PC-3 (cell line): ENCODE measurements around the gene WDR88.

Experiments
- EZH2 ChIP-seq: fragments of 300-600 bp; sonication (generic); IDR thresholded peaks from one replicate; pipeline ENCODE4 v1.6.1; 2017; ENCODE audit warnings: antibody characterized with exemption, mild to moderate bottlenecking, low read length; ENCODE audit not compliant: unreplicated experiment
- TF ChIP-seq, protein P1 (sequence below): fragments of 300-600 bp; sonication (generic); conservative IDR thresholded peaks from 2 replicates; pipeline ENCODE4 v1.5.1; 2017; ENCODE audit warnings: antibody characterized with exemption, low read depth, mild to moderate bottlenecking, low read length

DNA sequence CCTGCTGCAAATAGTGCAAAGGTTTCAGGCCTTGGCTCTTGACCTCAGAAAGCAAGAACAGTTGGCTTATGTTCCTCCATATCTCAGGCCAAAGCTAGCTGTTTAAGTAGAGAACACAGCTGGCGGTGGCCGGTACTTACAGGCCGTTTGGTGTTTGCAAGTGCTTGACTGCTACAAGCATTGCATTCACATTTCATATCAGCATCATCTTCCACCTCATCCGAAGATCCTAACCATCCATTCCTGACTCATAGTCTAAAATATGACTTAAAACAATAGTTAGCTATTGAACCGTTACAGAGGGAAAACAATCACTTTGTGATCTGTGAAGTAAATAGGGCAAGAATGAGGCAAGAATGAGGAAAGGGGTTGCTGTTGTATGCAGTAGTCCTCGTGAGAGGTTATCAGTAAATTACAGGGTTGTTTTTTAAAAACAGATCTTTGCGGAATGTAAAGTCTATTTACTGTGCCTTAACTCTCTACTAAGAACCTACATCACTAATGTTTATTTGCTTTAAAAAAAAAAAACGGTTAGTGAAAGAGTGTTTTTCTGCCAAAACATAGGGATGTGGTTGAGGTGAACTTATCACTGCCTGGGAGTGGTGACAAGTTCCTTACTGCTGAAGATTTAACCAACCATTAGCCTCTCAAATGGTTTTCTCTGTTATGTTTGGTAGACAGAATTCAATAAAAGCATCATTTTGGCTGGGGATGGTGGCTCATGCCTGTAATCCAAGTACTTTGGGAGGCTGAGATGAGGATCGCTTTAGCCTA lies 21.6 kb upstream of the WDR88 start:
- TF ChIP-seq, protein P1, sequence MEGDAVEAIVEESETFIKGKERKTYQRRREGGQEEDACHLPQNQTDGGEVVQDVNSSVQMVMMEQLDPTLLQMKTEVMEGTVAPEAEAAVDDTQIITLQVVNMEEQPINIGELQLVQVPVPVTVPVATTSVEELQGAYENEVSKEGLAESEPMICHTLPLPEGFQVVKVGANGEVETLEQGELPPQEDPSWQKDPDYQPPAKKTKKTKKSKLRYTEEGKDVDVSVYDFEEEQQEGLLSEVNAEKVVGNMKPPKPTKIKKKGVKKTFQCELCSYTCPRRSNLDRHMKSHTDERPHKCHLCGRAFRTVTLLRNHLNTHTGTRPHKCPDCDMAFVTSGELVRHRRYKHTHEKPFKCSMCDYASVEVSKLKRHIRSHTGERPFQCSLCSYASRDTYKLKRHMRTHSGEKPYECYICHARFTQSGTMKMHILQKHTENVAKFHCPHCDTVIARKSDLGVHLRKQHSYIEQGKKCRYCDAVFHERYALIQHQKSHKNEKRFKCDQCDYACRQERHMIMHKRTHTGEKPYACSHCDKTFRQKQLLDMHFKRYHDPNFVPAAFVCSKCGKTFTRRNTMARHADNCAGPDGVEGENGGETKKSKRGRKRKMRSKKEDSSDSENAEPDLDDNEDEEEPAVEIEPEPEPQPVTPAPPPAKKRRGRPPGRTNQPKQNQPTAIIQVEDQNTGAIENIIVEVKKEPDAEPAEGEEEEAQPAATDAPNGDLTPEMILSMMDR = no peak
- no peak for TF ChIP-seq EZH2
